Transverse colon (tissue), 4 donors: ENCODE data around the gene SMURF2. TPM values are rescaled to one million over a fixed set of nuclear protein-coding genes. Genes with fewer than 3 reads are reported as not detected.

Source experiments
- DNase-seq: peaks from one replicate; pipeline ENCODE4 v3.0.0-alpha.2; 2019
- H3K27ac ChIP-seq, 4 donors: fragments of 200-600 bp; sonication (generic); 2 replicates each; pipeline ENCODE4 v1.5.1; 2016 to 2018; ENCODE audit warnings: inconsistent platforms in 4 of 4
- H3K27me3 ChIP-seq: fragments of 200-600 bp; sonication (generic); 2 replicates; pipeline ENCODE4 v1.5.1; 2017; ENCODE audit warnings: inconsistent platforms
- H3K36me3 ChIP-seq, 4 donors: fragments of 200-600 bp; sonication (generic); 2 replicates each; pipeline ENCODE4 v1.5.1; 2017 to 2019; ENCODE audit warnings: inconsistent platforms in 4 of 4
- H3K4me1 ChIP-seq, 4 donors: fragments of 200-600 bp; sonication (generic); 2 replicates each; pipeline ENCODE4 v1.5.1; 2017 to 2020; ENCODE audit warnings: inconsistent platforms in 4 of 4
- H3K4me3 ChIP-seq, 4 donors: fragments of 200-600 bp; sonication (generic); 1 replicate in 1 of 4; 2 replicates in 3 of 4; pipeline versions ENCODE4 v1.5.1 to v1.6.1; 2017 to 2019; ENCODE audit warnings: inconsistent platforms in 4 of 4
- H3K9me3 ChIP-seq, 2 donors: fragments of 200-600 bp; sonication (generic); 2 replicates each; pipeline ENCODE4 v1.5.1; 2017 to 2019; ENCODE audit warnings: inconsistent platforms in 2 of 2
- EP300 ChIP-seq: sonication (generic); formaldehyde crosslinking; IDR thresholded peaks from one replicate; pipeline ENCODE4 v1.6.1; 2017; ENCODE audit warnings: antibody characterized with exemption, low read depth
- POLR2A ChIP-seq: fragments of 450-650 bp; IDR thresholded peaks from one replicate; pipeline ENCODE4 v1.6.1; 2016; ENCODE audit warnings: antibody characterized with exemption, mild to moderate bottlenecking, moderate library complexity
- POLR2AphosphoS5 ChIP-seq, 3 donors: sonication (generic); formaldehyde crosslinking; IDR thresholded peaks; one replicate each; pipeline ENCODE4 v1.6.1; 2016; ENCODE audit warnings: antibody characterized with exemption in 3 of 3
- WGBS, 2 donors: methylation state at CpG; one replicate each; pipeline ENCODE4 v1.1.5; 2018; ENCODE audit warnings: low coverage in 1 of 2; 5-methylcytosine and 5-hydroxymethylcytosine counted together
- in situ Hi-C, 4 donors: fragments of 200-750 bp; cut with MboI; loops; one replicate each; pipeline versions ENCODE4 v1.15.0 to v1.15.1; 2017; ENCODE audit warnings: low sequenced_read_pairs in 3 of 4, low pct_ligation_motif_present in 1 of 4, low pct_unique_long_range_greater_than_20kb in 1 of 4
- intact Hi-C: fragments of 100-400 bp; cut with DNase I; formaldehyde crosslinking; loops from one replicate; pipeline ENCODE4 v1.15.1; 2023; ENCODE audit warnings: low total_unique reads
- total RNA-seq, 4 donors: library from RNA; depleted of rRNA; stranded (reverse); fragments of >200 nt; gene quantifications; one replicate each; pipeline ENCODE4 v1.1.0, GENCODE V29; 2016
- TF ChIP-seq, protein P1 (sequence below), 5 experiments: fragments of 200-600 bp in 3 of 5; fragments of 450-650 bp in 2 of 5; sonication (generic) in 3 of 5; IDR thresholded peaks; 1 replicate in 2 of 5; 2 replicates in 3 of 5; pipeline ENCODE4 v1.5.1; 2016 to 2017; ENCODE audit warnings: antibody characterized with exemption in 5 of 5, inconsistent platforms in 3 of 5, mild to moderate bottlenecking in 2 of 5, moderate library complexity in 1 of 5

Gene SMURF2
- total RNA-seq, 4 donors from 2014 or later = 5.0 to 27.0 (median 14.0) TPM

DNA sequence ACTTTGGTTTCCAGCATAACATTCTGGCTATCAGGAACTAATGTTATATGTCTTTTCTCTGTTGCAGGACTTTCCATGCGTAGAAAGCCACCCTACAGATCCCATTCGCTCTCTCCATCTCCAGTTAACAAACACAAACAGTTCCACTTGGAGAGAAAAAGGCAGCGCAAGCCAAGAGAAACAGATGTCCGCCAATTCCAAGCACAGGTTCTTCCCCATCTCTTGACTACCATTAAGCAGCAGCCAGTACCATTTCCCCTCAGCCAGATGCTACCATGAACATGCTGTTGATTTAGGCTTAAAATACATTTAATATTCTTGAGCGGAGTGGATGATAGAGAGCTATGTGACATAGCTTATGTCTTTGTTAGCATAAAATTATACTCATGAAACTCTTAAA is 132.9 kb downstream of the SMURF2 start:
- intact Hi-C loops (no loop called here), in situ Hi-C loops (no loop called here)
- no peak for TF ChIP-seq POLR2A
- TF ChIP-seq POLR2AphosphoS5 (IDR thresholded peaks at IDR 0.05) = no peak
- TF ChIP-seq EP300 = no peak
- TF ChIP-seq, protein P1, sequence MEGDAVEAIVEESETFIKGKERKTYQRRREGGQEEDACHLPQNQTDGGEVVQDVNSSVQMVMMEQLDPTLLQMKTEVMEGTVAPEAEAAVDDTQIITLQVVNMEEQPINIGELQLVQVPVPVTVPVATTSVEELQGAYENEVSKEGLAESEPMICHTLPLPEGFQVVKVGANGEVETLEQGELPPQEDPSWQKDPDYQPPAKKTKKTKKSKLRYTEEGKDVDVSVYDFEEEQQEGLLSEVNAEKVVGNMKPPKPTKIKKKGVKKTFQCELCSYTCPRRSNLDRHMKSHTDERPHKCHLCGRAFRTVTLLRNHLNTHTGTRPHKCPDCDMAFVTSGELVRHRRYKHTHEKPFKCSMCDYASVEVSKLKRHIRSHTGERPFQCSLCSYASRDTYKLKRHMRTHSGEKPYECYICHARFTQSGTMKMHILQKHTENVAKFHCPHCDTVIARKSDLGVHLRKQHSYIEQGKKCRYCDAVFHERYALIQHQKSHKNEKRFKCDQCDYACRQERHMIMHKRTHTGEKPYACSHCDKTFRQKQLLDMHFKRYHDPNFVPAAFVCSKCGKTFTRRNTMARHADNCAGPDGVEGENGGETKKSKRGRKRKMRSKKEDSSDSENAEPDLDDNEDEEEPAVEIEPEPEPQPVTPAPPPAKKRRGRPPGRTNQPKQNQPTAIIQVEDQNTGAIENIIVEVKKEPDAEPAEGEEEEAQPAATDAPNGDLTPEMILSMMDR (IDR thresholded peaks at IDR 0.05) = no peak
- H3K36me3 ChIP-seq = peaks cover 0 to 97% (median 46%) of the 10 kb centered on the region in 4 donors
- H3K4me1 ChIP-seq = no peaks in the 10 kb centered on the region
- WGBS, 2 donors = 94 to 100% methylated on average over 2 to 5 of the region's 5 CpGs
- H3K27me3 ChIP-seq = no peaks in the 10 kb centered on the region
- H3K27ac ChIP-seq = no peak overlapping the region
- H3K4me3 ChIP-seq = no peak overlapping the region
- DNase-seq = no peak
- H3K9me3 ChIP-seq = no peaks in the 10 kb centered on the region

DNA sequence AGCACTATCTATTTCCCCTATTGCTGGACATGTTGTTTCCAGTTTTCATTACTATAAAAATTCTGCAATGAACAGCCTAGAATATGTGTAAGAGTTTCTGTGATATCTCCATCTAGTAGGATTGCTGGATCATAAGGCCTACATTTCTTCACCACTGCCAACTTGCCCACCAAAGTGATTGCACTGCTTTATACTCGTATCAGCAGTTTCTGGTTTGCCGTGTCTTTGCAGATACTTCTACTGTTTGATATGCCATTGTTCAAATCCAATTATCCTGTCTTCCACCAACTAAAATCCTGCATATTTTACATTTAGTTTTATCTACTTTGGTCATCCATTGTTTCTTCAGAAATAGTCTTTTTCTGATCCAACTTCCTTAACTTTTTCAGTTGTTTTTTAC is 134.2 kb downstream of the SMURF2 start:
- 93% methylated on average over 2 of the region's 2 CpGs; no CpG with 5 or more reads in 1 of the 2 donors for WGBS, 2 donors

DNA sequence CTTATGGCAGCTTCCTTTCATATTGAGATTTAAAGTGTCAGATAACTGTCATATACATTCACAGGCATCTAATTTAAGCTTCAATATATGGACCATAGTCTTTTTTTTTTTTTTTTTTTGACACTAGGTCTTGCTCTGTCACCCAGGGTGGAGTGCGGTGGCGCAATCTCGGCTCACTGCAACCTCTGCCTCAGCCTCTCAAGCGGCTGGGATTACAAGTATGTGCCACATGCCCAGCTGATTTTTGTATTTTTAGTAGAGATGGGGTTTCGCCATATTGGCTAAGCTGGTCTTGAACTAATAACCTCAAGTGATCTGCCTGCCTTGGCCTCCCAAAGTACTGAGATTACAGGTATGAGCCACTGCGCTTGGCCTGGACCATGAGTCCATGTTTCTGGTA is 141.7 kb downstream of the SMURF2 start:
- no peak overlapping the region for H3K4me3 ChIP-seq
- TF ChIP-seq, protein P1 (IDR thresholded peaks at IDR 0.05) = no peak
- TF ChIP-seq POLR2AphosphoS5 (IDR thresholded peaks at IDR 0.05) = no peak
- TF ChIP-seq POLR2A = no peak
- no peak for TF ChIP-seq EP300
- H3K27me3 ChIP-seq = no peaks in the 10 kb centered on the region
- H3K4me1 ChIP-seq = no peaks in the 10 kb centered on the region
- in situ Hi-C loops (no loop called here), intact Hi-C loops (no loop called here)
- H3K36me3 ChIP-seq = peaks cover 0 to 76% (median 34%) of the 10 kb centered on the region in 4 donors
- 92 to 94% methylated on average over 3 to 6 of the region's 6 CpGs for WGBS, 2 donors
- no peaks in the 10 kb centered on the region for H3K9me3 ChIP-seq
- no peak overlapping the region for H3K27ac ChIP-seq
- no peak for DNase-seq

More for the DNA sequence above, 134.2 kb downstream of the SMURF2 start:
- H3K27ac ChIP-seq = no peak overlapping the region
- H3K9me3 ChIP-seq = no peaks in the 10 kb centered on the region
- intact Hi-C loops = no loop called here
- no peak overlapping the region for H3K4me3 ChIP-seq
- DNase-seq = no peak
- TF ChIP-seq POLR2A (no peak), EP300 (no peak), POLR2AphosphoS5 (IDR thresholded peaks at IDR 0.05) (no peak)
- TF ChIP-seq, protein P1 (IDR thresholded peaks at IDR 0.05) = no peak
- in situ Hi-C loops = no loop called here
- H3K4me1 ChIP-seq = no peaks in the 10 kb centered on the region
- H3K36me3 ChIP-seq = peaks cover 0 to 98% (median 48%) of the 10 kb centered on the region in 4 donors
- H3K27me3 ChIP-seq = no peaks in the 10 kb centered on the region

DNA sequence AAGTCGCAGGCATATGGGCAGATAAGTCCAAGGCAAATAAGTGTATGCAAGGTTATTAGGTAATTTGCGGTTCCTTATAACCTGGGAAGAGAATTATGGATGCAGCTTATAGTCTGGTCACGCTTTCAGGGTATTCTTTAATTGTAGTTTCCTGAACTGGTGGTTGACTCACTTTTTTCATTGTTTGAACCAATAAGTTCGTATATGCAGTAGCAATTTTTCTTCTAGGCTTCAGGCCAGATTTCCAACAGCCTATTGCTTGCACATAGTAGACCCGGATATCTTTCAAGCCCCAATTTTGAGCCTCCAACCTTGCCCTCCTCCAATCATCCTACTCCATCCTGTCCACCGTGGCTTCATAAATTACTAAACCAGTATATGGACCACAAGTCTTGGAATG is 142.5 kb downstream of the SMURF2 start:
- 94 to 96% methylated on average over 6 of the region's 6 CpGs for WGBS, 2 donors
- in situ Hi-C loops = no loop called here

More for the DNA sequence above, 142.5 kb downstream of the SMURF2 start:
- H3K4me3 ChIP-seq = no peak overlapping the region
- no peaks in the 10 kb centered on the region for H3K9me3 ChIP-seq
- H3K27me3 ChIP-seq = no peaks in the 10 kb centered on the region
- intact Hi-C loops = no loop called here
- H3K27ac ChIP-seq = no peak overlapping the region
- no peaks in the 10 kb centered on the region for H3K4me1 ChIP-seq
- TF ChIP-seq, protein P1 (IDR thresholded peaks at IDR 0.05) = no peak
- no peak for TF ChIP-seq EP300
- no peak for TF ChIP-seq POLR2A
- TF ChIP-seq POLR2AphosphoS5 (IDR thresholded peaks at IDR 0.05) = no peak
- no peak for DNase-seq
- H3K36me3 ChIP-seq = peaks cover 0 to 73% (median 33%) of the 10 kb centered on the region in 4 donors
